ENCODE results near the gene NPHP4.

NPHP4 gene

DNA sequence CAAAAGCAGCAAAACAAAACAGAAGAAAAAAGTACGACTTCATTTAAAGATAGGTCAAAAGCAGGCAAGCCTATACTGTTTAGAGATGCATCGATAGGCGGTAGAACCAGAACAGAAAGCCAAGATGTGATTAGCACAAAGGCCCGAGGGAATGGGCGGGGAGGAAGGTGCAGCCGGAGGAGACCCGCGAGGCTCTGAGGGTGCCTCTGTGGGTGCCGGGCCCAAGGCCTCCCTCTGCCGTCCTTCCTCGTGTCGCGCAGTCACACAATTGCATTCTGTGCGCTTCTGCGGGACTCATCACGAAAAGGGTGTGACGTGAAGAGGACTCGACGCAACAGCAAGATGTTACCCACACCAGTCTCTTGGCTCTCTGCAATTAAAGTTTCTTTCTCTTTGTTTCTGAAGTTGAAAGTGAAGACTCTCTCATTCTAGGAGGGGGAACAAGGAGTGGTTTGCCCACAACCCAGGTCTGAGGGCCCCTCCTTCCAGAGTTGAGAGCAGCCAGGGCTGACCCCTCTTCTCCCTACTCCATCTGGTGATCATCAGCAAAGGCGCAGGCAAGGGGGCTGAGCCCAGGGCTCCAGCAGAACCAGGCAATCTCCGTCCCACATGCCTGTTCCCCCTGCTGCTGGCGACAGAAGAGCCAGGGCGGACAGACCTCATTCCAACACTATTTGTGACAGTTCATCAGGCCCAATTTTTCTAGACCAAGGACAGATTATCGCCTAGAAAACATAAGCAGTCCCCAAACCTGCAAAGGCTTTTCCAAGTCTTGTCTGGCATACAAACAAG is 41.0 kb downstream of the NPHP4 start:
- no peaks in the 10 kb centered on the region for H3K9me3 ChIP-seq (ENCODE audit: control insufficient read depth, low read length)
- no peaks in the 10 kb centered on the region for H3K27me3 ChIP-seq (replicated peaks; ENCODE audit: control insufficient read depth, insufficient read depth, low read length)
- no peak overlapping the region for H3K4me3 ChIP-seq (ENCODE audit: low read length)
- H3K4me1 ChIP-seq (ENCODE audit: control insufficient read depth, insufficient read depth, low read length) = no peaks in the 10 kb centered on the region
- no peak overlapping the region for H3K9ac ChIP-seq (ENCODE audit: low read length)
- H3K36me3 ChIP-seq (ENCODE audit: control insufficient read depth, insufficient read depth, low read length, severe bottlenecking) = peaks cover 23% of the 10 kb centered on the region
- DNase-seq (ENCODE audit: low read depth) = no peak

DNA sequence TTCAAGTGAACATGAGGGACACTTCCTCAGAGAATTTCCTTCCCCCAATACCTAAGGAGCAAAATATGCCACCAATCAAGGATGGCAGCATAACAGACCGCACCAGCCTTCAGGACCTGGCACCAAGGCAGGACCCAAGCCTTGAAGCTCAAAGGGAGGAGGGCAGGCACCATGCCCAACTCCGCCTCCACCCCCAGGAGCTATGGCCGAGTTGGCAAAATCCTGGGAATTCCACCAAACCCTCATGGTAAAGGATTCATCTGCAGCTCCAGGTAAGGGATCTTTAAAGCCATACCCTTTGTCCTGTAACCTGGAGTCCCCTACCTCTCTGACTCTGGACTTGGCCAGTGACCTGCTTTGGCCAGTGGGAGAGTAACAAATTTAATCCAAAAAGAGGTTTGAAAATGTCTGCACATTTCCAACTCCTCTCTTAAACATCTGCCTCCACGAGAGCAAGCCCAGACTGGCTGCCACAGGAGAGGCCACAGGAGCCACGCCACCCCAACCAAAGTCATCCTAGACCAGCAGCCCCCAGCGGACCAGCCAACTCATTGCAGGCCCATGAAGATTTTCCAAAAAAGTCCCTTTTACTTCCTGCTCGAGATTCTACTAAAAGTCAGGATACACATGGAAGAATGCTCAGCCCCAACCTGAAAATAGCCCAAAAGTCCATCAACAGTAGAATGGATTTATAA is 41.9 kb downstream of the NPHP4 start:
- Histone ChIP-seq H3K27me3 (replicated peaks; ENCODE audit: control insufficient read depth, insufficient read depth, low read length) (no peaks in the 10 kb centered on the region), H3K36me3 (ENCODE audit: control insufficient read depth, insufficient read depth, low read length, severe bottlenecking) (peaks cover 27% of the 10 kb centered on the region), H3K9ac (ENCODE audit: low read length) (no peak overlapping the region), H3K9me3 (ENCODE audit: control insufficient read depth, low read length) (no peaks in the 10 kb centered on the region), H3K4me3 (ENCODE audit: low read length) (no peak overlapping the region), H3K4me1 (ENCODE audit: control insufficient read depth, insufficient read depth, low read length) (no peaks in the 10 kb centered on the region)
- no peak for DNase-seq (ENCODE audit: low read depth)

DNA sequence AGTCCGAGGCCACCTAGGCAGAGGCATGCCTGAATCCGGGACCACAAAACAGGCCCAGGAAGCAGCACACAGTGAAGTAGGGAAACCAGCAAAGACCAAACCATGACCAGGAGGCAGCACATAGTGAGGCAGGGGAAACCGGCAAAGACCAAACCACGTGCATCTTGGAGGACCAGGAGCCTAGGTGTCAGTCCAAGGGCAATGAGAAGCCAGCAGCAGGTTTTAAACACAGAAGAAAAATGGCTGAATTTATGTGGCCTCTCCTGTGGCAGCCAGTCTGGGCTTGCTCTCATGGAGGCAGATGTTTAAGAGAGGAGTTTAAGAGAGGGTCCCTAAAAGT is 42.5 kb downstream of the NPHP4 start:
- Histone ChIP-seq H3K9ac (ENCODE audit: low read length) (no peak overlapping the region), H3K4me3 (ENCODE audit: low read length) (no peak overlapping the region), H3K4me1 (ENCODE audit: control insufficient read depth, insufficient read depth, low read length) (no peaks in the 10 kb centered on the region), H3K27me3 (replicated peaks; ENCODE audit: control insufficient read depth, insufficient read depth, low read length) (no peaks in the 10 kb centered on the region), H3K9me3 (ENCODE audit: control insufficient read depth, low read length) (no peaks in the 10 kb centered on the region), H3K36me3 (ENCODE audit: control insufficient read depth, insufficient read depth, low read length, severe bottlenecking) (peaks cover 23% of the 10 kb centered on the region)
- no peak for DNase-seq (ENCODE audit: low read depth)

DNA sequence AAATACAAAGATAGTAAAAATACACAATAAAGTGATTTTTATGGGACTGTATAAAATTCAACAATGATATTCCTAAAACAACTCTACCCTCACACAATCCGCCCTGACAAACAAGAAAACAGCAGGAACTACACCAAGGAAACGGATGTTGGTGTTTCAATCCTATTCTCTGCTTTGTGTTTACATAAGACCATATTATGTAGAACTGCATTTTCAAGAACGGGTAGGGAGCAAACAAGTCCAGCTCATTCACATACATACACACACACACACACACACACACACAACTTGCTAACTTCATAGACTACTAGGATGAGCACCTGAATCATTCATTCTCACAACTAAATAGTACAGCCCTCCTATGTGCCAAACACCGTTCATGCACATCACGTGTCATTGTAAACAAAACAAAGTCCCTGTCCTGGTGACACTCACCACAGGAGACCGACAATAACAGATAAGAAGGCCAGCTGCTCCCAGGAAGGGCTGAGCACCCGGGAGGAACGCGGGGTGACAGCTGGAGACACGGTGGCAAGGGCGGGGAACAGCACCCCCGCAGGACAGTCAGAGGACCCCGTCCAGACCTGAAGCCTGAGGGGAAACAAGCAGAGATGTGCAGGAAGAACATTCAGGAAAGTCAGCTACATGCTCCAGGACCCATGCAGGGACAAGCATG is 43.0 kb downstream of the NPHP4 start:
- no peak for DNase-seq (ENCODE audit: low read depth)
- H3K36me3 ChIP-seq (ENCODE audit: control insufficient read depth, insufficient read depth, low read length, severe bottlenecking) = peaks cover 23% of the 10 kb centered on the region
- no peaks in the 10 kb centered on the region for H3K27me3 ChIP-seq (replicated peaks; ENCODE audit: control insufficient read depth, insufficient read depth, low read length)
- no peaks in the 10 kb centered on the region for H3K4me1 ChIP-seq (ENCODE audit: control insufficient read depth, insufficient read depth, low read length)
- no peak overlapping the region for H3K9ac ChIP-seq (ENCODE audit: low read length)
- no peaks in the 10 kb centered on the region for H3K9me3 ChIP-seq (ENCODE audit: control insufficient read depth, low read length)
- H3K4me3 ChIP-seq (ENCODE audit: low read length) = no peak overlapping the region

DNA sequence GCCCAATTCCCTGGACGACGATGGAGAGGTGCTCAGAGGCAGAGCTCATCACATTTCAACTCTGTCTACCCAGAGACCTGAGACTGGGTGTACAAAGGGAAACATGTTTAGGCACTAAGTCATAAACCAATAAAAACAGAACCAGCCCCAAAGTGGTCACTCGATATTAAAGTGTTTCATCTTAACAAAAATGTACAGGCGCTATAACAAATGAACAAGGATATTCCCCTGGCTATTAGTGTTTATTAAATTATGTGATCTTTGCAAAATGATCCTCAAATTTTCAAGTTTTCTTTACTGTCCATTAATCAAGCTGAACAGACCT is 43.6 kb downstream of the NPHP4 start:
- H3K9me3 ChIP-seq (ENCODE audit: control insufficient read depth, low read length) = no peaks in the 10 kb centered on the region
- no peak overlapping the region for H3K9ac ChIP-seq (ENCODE audit: low read length)
- H3K36me3 ChIP-seq (ENCODE audit: control insufficient read depth, insufficient read depth, low read length, severe bottlenecking) = peaks cover 23% of the 10 kb centered on the region
- H3K4me1 ChIP-seq (ENCODE audit: control insufficient read depth, insufficient read depth, low read length) = peaks cover 2% of the 10 kb centered on the region
- no peak overlapping the region for H3K4me3 ChIP-seq (ENCODE audit: low read length)
- no peaks in the 10 kb centered on the region for H3K27me3 ChIP-seq (replicated peaks; ENCODE audit: control insufficient read depth, insufficient read depth, low read length)
- no peak for DNase-seq (ENCODE audit: low read depth)

DNA sequence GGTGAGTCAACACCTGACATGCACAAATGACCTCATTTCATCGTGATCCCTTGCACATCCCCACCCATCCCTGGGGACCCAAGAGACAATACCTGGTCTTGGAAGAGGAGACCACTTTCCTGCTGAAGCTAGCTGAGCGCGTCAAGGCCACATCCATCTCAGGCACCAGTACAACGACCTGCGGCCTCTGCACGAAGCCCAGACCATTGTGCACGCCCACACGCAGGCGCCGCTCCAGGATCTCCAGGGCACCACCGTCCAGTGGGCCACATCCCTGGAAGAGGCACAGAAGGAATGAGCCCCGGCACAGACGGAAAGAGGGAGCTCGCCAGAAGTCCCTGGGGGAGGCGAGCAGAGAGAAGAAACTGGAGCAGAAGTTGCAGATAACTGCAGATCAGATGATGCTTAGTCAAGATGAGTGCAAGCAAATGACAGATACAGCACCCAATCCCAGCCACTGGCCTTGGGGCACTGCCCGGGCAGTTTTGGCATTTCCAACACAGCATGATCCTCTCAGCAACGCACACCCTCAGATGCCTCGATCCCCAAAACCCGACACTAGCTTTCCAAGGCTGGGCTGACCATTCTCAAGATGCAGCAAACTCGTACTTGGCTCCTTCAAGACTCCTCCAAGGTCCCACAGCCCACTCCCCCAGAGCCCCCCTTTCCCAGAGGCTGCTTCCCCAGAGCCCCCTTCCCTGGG is 44.1 kb downstream of the NPHP4 start:
- Histone ChIP-seq H3K4me3 (ENCODE audit: low read length) (no peak overlapping the region), H3K4me1 (ENCODE audit: control insufficient read depth, insufficient read depth, low read length) (peaks cover 7% of the 10 kb centered on the region)
- DNase-seq (ENCODE audit: low read depth) = no peak

DNA sequence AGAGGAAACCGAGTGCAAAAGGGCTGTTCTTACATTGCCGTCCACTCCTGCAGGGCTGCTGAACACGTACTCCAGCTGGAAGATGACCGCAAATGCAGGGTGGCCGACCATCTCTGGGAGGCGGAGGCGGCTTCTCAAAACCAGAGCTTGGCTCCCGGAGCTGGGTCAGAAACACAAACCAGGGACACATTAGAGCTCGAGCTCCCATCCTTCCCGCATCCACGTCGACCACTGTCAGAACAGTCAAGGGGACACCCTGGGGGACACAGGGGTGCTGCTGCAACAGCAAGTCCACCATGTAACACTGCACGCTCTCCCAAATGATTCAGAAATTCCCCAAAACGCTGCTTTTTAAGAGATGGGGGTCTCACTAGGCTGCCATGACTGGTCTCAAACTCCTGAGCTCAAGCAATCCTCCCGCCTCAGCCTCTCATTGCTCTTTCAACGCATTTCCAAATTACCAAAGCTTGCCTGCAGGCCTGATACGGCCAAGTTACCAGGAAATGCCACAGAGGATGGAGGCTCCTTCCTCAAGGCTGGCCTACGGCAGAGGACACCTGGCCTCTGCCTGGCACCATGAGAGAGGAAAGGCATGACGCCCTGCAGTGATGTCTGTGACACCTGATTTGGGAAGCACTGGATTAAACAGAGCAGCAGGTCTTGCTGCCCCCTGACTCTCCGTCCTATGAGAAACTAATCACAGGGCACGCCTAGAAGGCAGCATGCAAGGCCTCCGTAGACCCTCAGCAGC is 45.0 kb downstream of the NPHP4 start:
- H3K36me3 ChIP-seq (ENCODE audit: control insufficient read depth, insufficient read depth, low read length, severe bottlenecking) = peaks cover 23% of the 10 kb centered on the region
- no peak for DNase-seq (ENCODE audit: low read depth)
- H3K4me1 ChIP-seq (ENCODE audit: control insufficient read depth, insufficient read depth, low read length) = peaks cover 14% of the 10 kb centered on the region
- H3K9me3 ChIP-seq (ENCODE audit: control insufficient read depth, low read length) = no peaks in the 10 kb centered on the region
- no peak overlapping the region for H3K4me3 ChIP-seq (ENCODE audit: low read length)
- no peak overlapping the region for H3K9ac ChIP-seq (ENCODE audit: low read length)
- H3K27me3 ChIP-seq (replicated peaks; ENCODE audit: control insufficient read depth, insufficient read depth, low read length) = no peaks in the 10 kb centered on the region

More for the DNA sequence above, 44.1 kb downstream of the NPHP4 start:
- H3K36me3 ChIP-seq (ENCODE audit: control insufficient read depth, insufficient read depth, low read length, severe bottlenecking) = peaks cover 23% of the 10 kb centered on the region
- H3K9ac ChIP-seq (ENCODE audit: low read length) = no peak overlapping the region
- H3K27me3 ChIP-seq (replicated peaks; ENCODE audit: control insufficient read depth, insufficient read depth, low read length) = no peaks in the 10 kb centered on the region
- H3K9me3 ChIP-seq (ENCODE audit: control insufficient read depth, low read length) = no peaks in the 10 kb centered on the region

DNA sequence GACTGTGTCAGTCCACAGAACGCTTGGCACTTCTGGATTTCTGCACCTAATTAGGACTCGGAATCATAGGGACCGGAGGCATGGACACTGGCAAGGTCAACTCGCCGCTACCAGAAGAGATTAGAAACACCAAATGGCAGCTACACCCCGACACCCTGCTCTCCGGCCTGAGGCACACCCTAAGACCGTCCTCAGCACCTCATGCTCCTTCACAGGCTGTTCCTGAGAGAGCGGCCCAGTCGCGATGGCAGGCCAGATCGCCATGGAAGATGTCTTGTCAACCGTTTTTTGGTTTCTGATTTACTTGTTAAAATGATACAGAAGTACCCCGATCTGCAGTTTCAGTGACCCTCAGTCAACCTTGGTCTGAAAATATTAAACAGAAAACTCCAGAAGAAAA is 46.8 kb downstream of the NPHP4 start:
- Histone ChIP-seq H3K36me3 (ENCODE audit: control insufficient read depth, insufficient read depth, low read length, severe bottlenecking) (peaks cover 20% of the 10 kb centered on the region), H3K4me1 (ENCODE audit: control insufficient read depth, insufficient read depth, low read length) (peaks cover 14% of the 10 kb centered on the region), H3K9me3 (ENCODE audit: control insufficient read depth, low read length) (no peaks in the 10 kb centered on the region), H3K4me3 (ENCODE audit: low read length) (no peak overlapping the region), H3K27me3 (replicated peaks; ENCODE audit: control insufficient read depth, insufficient read depth, low read length) (no peaks in the 10 kb centered on the region), H3K9ac (ENCODE audit: low read length) (no peak overlapping the region)
- no peak for DNase-seq (ENCODE audit: low read depth)

DNA sequence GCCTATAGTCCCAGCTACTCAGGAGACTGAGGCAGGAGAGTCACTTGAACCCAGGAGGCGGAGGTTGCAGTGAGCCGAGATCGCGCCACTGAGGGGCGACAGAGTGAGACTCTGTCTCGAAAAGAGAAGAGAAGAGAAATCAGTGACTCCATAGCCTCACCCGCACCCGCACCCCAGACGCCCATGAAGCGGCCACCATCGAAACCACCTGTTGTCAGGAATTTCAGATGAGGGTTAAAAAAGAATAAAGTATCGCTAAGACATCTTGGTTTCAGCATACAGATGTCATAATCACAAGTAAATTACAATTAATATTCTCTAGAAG is 47.4 kb downstream of the NPHP4 start:
- no peak overlapping the region for H3K4me3 ChIP-seq (ENCODE audit: low read length)
- H3K9me3 ChIP-seq (ENCODE audit: control insufficient read depth, low read length) = no peaks in the 10 kb centered on the region
- no peak for DNase-seq (ENCODE audit: low read depth)
- peaks cover 14% of the 10 kb centered on the region for H3K4me1 ChIP-seq (ENCODE audit: control insufficient read depth, insufficient read depth, low read length)
- H3K27me3 ChIP-seq (replicated peaks; ENCODE audit: control insufficient read depth, insufficient read depth, low read length) = no peaks in the 10 kb centered on the region
- no peak overlapping the region for H3K9ac ChIP-seq (ENCODE audit: low read length)
- peaks cover 20% of the 10 kb centered on the region for H3K36me3 ChIP-seq (ENCODE audit: control insufficient read depth, insufficient read depth, low read length, severe bottlenecking)

DNA sequence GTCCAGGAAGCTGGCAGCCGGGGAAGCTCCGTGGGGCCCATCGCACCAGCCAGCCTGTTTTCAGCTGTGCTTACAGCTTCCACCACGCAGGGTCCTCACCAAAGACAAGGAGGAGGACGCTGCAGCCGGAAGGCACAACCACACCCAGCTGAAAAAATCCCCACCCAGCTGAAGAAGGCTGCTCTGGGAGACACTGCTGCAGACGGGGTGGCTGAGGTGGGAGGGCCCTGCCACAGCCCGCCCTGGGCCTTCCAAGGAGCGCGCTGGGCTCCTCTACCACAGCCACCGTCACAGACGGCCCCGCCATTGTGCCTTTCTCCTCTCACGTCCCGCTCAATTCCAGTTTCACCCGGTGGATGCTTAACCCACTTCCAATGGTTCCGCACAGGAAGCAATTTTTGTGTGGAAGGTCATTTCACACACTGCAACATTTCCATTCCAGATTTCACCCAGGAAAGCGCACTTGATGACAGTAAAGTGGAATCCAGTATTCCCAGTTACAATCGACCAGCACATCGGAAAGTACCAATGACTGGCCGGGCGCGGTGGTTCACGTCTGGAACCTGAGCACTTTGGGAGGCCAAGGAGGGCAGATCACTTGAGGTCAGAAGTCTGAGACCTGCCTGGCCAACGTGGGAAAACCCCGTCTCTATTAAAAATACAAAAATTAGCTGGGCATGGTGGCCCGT is 47.9 kb downstream of the NPHP4 start:
- Histone ChIP-seq H3K4me3 (ENCODE audit: low read length) (no peak overlapping the region), H3K9me3 (ENCODE audit: control insufficient read depth, low read length) (no peaks in the 10 kb centered on the region), H3K4me1 (ENCODE audit: control insufficient read depth, insufficient read depth, low read length) (peaks cover 14% of the 10 kb centered on the region), H3K27me3 (replicated peaks; ENCODE audit: control insufficient read depth, insufficient read depth, low read length) (no peaks in the 10 kb centered on the region), H3K9ac (ENCODE audit: low read length) (no peak overlapping the region), H3K36me3 (ENCODE audit: control insufficient read depth, insufficient read depth, low read length, severe bottlenecking) (peaks cover 20% of the 10 kb centered on the region)
- DNase-seq (ENCODE audit: low read depth) = no peak
